Activated CD4-positive, alpha-beta T cell treated with anti-CD3 and anti-CD28 coated beads, Interleukin-2, amount 50 U/mL, for 16 hours (primary cell): ENCODE measurements around the gene FOXA3.
"Not testable (repeated sequence)": the region's sequence is repeated elsewhere in the genome, so short reads cannot be mapped to it uniquely, and the experiment has no call there.

Experiments used
- DNase-seq: peaks from one replicate; pipeline ENCODE4 v3.0.0-alpha.2; 2020

Gene FOXA3

DNA sequence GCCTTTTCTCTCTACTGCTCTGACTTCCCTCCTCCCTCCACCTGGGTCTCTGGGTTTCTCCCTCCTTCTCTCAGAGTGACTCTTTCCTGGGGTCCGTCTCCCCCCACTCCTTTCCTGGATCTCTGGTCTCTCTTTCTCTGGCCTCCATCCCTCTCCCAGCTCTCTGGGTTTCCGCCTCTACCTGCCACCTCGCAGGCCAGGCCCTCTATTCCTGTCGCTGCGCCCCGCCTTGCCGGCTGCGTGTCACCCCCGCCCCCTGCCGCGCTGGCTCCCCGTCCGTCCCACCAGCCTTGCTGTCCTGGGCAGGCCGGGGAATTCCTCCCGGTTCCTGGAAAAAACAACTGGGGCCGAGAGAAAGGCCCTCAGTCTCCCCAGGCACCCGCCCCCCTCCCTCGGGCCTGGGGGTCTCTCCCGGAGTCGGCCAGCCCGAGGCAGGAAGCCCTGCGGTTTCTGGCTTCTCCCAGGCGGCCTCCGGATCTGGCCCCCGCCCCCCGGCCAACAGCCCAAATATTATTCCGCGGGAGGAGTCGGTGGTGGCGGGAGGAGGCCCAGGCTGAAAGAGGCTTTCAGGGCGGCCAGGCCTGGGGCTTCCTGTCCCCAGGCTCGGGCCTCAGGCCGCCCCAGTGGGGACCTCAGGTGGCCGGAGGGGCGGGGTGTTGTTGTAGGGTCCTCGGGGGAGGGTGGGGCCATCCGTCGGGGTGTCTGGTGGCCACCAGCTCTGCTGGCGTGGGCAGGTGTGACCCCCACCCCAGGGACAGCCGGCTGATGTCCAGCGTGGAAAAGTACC is 12.5 kb downstream of the FOXA3 start:
- DNase-seq, result no peak

- DNase-seq, result no peak
Measured at GRCh38 chr19:45878043-45878794, 14.1 kb downstream of the FOXA3 start.

GRCh38 chr19:45879055-45879454 is 14.9 kb downstream of the FOXA3 start:
- DNase-seq, result no peak

- DNase-seq, result no peak
Measured at GRCh38 chr19:45879971-45880370, 15.8 kb downstream of the FOXA3 start.

DNA sequence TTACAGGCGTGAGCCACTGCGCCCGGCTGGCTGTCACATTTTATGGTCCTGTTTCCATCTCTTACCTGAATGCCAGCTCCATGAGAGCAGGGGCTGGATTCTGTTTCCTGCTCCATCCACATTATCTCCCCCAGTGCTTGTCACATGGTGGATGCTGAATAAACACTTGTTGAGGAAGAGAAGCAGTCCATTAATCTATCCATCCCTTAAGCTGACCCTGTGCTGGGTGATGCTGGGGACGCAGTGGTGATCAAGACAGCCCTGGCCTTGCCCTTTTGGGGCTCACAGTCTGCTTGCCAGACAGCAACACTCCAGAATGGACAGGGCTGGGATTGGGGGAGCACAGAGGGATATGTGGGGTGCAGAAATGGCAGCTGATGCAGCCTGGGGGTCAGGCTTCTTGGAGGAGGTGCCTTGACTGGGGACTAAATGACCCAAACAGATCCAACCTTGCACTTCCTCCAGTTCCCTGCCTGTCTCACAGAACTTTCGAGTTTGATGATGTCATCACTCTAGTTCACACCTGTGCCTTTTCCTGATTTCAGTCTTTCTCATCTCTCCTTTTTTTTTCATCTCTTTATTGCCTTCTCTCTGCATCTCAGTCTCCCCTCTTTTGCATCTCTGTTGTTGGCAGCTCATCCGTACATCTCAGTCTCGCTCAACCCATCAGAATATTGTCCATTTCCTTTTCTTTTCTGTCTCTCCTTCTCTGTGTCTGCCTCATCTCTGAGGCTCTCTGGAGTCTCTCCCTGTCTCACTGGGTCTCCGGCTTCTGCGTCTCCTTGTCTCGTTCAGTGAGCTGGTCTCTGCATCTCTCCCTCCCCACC is 17.2 kb downstream of the FOXA3 start:
- DNase-seq, result peak; percentile 35

DNA sequence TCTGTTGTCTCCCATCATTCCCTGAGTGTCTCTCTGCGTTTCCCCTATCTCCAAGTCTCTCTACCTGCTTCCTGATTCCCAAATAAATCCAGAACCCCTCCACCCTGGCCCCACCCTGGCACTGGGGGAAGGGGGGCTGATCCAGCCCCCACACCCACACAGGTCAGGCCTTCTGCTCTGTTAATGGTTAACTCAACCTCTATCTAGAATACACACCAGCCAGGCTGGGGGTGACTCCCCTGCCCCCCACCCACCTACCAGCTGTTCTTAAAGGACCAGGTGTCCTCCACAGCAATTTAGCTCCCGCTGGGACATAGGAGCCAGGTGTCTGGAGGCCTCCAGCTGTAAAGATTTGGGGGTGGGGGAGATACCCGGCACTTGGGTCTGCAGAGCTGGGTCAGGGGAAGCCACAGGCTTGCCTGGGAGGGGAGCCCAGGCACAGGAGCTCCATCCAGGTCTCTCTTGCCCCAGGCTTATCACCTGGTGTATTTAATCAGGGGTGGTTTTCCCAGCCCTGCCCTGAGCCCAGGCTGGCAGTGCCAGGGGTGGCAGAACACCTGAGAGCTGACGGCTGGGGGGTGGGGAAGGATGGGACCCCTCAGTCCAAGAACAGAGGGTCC is 17.9 kb downstream of the FOXA3 start:
- no peak for DNase-seq

DNA sequence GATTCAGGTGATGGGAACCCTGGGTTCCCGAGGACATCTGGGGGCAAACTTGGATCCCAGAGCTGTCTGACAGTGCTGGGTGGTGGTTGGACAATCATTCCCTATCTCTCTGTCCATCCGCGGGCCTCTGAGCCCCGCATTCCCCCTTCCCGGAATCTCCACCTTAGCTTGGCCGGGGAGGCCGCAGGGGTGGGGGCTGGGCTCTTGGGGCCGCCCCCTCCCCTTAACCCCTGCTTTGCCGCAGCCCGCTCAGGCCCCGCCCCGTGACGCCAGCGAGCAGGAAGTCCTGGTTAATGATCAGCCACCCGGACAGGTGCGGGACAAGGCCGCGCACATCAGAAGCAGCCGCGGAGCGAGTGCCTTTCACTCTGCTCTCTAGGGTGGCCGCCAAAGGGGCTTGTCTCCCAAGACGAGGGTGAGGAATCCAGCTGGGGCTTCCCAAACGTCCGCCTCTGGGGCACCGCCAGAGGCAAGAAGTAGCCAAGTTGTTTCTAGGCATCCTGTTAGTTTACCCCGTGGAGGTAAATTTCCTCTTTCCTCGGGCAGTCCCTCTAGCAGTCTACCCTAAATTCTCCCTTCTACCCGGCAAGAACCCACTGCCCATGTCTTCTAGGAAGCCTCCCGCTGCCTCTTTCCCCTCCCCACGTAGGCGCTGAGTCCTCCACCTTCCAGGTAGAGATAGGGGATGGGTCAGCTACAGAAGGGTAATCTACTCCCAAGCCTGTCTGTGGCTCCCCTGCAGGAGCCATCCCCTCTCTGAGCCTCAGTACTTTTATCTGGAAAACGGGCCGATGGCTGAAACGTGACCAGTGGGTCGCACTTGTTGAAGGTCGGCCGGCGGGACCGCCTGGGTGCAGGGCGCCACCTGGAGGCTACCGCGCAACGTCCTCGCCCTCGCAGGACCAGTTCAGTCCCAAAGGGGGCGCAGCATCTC is 18.8 kb downstream of the FOXA3 start:
- DNase-seq, result peak; percentile 89

GRCh38 chr19:45883586-45883880 is 19.4 kb downstream of the FOXA3 start:
- no peak for DNase-seq

- no peak for DNase-seq
Measured at GRCh38 chr19:45883881-45884681, 20.0 kb downstream of the FOXA3 start.

DNA sequence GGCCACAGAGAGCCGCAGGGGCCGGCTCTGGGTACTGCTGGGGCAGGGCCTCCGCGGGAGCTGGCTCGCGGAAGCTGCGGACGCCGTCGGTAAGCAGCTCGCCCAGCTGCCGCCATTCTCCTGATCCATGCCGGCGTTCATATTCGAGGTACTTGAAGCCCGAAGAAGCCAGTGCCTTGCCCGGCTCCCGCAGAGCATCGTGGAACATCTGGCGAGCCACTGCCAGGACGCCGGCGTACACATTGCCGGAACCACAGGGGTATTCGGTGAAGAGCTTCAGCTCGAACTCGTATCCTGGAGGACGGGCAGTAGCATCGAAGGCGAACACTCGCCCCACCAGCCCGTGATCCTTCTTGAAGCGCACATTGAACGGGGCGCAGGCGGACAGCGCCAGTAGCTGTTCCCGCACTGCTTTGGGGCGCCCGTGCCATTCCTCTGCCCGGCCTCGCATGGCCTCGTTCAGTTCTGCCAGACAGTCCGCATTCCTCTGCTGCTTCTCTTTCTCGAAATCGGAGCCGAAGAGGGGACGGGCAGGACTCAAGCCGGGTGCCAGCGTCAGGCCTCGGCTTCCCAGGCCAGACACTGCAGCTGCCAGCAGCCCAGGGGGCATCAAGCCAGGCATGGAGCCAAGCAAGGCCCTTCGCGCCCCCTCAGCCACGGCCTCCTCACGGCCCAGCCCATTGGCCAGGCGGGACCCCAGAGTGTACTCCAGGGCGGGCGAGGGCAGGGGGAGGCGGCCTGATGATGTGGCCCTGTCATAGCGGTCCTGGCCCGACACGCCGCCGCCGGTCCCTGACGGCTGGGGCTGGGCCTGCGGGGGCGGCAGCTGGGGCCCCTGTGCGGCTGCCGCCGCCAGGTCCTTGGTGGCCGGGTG is 20.8 kb downstream of the FOXA3 start:
- no peak for DNase-seq

GRCh38 chr19:45885556-45886426 is 21.7 kb downstream of the FOXA3 start, which contains the start of gene IRF2BP1:
IRF2BP1 (minus strand) TSS chr19:45886141; CDS start chr19:45885774, 367 bp downstream.
- peak; percentile 92 for DNase-seq

DNA sequence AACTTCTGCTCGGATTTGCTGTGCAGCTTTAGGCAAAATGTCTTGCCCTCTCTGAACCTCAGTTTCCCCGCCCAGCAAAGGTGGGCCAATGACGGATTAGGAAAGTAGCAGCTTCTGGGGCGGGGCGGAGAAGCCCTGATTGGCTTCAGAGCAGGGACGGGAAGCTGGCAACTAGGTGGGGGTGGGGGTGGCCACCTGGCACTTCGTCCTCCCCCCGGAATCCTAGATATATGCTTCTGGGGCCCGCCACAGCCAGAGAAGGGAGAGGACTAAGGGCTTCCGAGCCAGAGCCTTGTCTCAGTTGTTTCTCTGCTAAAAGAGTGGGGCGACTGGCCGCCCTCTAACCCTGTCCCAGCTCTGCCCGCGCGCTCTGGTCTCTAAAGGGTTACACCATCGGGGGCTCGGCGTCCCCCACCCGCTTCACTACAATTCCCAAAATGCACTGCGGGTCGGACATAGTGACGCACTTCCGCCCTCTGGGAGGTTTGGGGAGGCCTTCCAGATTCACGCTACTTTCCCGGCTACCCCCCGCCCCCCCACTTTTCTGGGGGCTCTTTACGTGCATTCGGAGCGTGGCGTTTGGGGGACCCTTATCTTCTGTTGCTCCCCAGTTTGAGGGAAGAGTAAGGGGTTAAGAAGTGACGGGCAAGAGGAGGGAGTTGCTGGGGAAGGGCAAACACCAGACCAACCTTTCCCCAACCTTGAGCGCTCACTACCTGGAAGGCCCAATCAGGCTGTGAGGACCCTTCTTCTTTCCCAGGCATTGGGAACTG is 22.5 kb downstream of the FOXA3 start:
- DNase-seq, result peak; percentile 95

DNA sequence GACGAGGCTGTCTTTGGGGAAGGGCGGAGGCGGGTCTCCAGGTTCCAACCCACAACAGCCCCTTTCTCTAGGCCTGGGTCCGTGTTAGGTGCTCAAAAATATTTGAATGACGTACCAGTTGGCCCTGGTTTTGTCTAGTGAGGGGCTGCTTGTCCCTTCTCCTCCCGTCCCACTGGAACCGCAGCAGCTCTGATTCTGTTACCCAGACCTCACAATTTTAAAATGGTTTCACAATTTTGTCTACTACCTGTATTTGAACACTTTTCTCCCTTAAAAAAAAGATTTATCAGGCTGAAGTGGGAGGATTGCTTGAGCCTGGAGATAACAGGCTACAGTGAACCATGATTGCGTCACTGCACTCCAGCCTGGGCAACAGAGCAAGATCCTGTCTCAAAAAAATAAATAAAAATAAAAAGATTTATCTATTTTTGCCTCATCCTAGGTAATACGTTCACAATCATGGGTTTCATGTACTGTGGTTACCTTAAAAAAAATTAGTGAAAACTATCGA is 23.1 kb downstream of the FOXA3 start:
- no peak for DNase-seq

DNA sequence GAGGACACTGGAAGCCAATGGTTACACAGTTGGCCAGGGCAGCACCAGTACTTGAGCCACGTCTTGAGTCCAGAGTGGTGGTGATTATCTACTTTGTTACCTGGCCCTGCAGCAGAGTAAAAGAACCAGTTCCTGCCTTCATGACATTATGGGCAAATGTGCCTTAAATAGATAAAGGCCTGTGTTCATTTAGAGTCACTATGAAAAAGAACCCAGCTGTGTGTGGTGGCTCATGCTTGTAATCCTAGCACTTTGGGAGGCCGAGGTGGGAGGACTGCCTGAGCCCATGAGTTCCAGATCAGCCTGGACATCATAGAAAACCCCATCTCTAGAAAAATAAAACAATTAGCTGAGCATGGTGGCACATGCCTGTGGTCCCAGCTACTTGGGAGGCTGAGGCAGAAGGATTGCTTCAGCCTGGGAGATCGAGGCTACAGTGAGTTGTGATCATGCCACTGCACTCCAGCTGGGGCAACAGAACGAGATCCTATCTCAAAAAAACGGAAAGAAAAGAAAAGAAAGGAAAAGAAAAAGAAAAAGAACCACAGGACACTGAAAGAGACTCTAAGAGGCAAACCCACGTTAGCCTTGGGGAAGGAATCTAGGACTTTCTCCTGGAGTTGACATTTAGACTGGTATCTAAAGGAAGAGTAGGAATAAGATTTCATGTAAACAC is 25.2 kb downstream of the FOXA3 start:
- DNase-seq, result no peak

DNA sequence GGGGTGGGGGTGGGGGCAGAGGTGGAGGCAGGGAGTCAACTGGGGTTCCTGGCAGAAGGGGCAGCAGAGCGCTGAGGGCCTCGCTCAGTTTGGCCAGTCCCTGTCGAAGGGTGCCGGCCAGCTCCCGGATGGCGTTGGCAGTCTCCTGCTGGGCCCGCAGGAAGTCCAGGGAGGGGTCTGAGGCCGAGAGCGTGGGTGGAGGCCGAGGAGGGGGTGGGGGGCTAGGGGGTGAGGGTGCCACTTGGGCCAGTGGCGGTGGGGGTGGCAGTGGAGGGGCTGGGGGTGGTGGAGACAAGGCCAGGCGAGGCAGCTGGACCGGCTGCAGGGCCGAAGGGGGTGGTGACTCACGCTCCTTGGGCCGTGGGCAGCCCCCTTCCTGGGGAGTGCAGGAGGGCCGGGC is 26.8 kb downstream of the FOXA3 start:
- no peak for DNase-seq

DNA sequence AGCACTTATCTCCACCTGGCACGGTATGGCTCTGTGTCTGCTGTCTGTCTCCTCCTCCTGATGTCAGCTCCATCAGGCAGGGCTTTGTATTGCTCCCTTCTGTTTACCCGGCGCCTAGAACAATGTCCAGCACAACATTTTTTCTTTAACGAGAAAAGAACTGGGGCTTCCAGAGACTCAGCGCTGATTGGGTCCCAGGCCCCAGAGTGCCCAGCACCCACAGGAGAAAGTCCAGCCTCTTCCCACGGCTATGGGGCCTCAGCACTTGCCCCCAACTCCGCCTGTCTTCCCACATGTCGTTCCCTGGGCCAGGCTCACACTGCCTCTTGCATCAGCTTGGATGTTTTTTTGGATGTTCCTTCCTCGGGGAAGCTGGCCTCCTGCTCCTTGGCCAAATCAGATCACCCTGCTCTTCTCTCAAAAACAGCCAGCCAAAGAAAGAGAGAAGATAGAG is 31.4 kb downstream of the FOXA3 start:
- no peak for DNase-seq

DNA sequence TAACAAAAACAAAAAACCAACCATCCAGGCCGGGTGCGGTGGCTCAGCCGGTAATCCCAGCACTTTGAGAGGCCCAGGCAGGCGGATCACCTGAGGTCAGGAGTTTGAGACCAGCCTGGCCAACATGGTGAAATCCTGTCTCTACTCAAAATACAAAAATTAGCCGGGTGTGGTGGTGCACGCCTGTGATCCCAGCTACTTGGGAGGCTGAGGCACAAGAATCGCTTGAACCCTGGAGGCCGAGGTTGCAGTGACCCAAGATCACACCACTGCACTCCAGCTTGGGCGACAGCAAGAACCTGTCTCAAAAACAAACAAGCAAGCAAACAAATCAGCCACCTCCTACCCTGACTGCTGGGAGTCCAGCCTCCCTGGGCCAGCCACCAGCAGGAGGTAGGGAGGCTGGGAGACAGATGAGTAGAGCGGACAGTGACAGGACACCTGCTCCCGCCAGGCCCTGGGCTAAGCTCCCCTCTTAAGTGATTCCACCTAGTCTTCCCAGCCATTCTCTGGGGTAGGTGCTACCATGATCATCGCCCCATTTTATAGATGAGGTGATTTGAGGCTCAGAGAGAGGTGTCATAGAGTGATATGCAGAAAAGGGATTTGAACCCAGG is 32.0 kb downstream of the FOXA3 start:
- DNase-seq, result not testable (repeated sequence)
